ENCODE measurements around the gene MAP2K3. TPM values are rescaled to one million over a fixed set of nuclear protein-coding genes. Genes with fewer than 3 reads are reported as not detected.

MAP2K3 gene
- total and polyA plus RNA-seq, 2 of the 8 experiments (the other 6 are each of a cell fraction or from before 2014, with no cell fraction given): 16.9 to 33.5 TPM

GRCh38 chr17:21282231-21282630 lies 2.3 kb upstream of the MAP2K3 start:
- 79% methylated on average over 5 of the region's 5 CpGs; no CpG with 5 or more reads in 1 of the 2 experiments for WGBS, 2 experiments (ENCODE audit: extremely low coverage in 1 of 2, insufficient coverage in 1 of 2, insufficient read length in 1 of 2, insufficient replicate concordance in 2 of 2, low coverage in 1 of 2, low lambda C conversion rate in 2 of 2, missing lambda C conversion rate in 1 of 2)
- H2AK5ac ChIP-seq (ENCODE audit: low read depth, low read length): no peak overlapping the region
- H4K20me1 ChIP-seq (replicated peaks in 1 of 2; ENCODE audit: control insufficient read depth in 1 of 2, insufficient read depth in 2 of 2, low read length in 2 of 2): no peaks in the 10 kb centered on the region
- H3K27ac ChIP-seq (ENCODE audit: low read depth, low read length): no peak overlapping the region
- peaks cover 8% of the 10 kb centered on the region; the same call in 1 of the 2 replicates for H3K23me2 ChIP-seq (ENCODE audit: low read depth, low read length)
- peaks cover 0 to 22% of the 10 kb centered on the region in 2 experiments; a peak in 2 of 4 replicates for H3K79me2 ChIP-seq (ENCODE audit: control insufficient read depth in 1 of 2, insufficient read depth in 2 of 2, low read length in 2 of 2)
- H3K36me3 ChIP-seq (ENCODE audit: control insufficient read depth in 2 of 4, insufficient read depth in 4 of 4, low read length in 3 of 4): no peaks in the 10 kb centered on the region
- H3K18ac ChIP-seq (ENCODE audit: extremely low read depth, low read length): no peak overlapping the region
- no peak overlapping the region for H2AFZ ChIP-seq (ENCODE audit: low read length)
- ChIA-PET CTCF (ENCODE audit: partially characterized antibody) (interaction anchor here (0.6 kb wide), 1 partner anchor 36 kb away, joined by 3 read pairs; no protein-coding TSS in a partner anchor), POLR2A (ENCODE audit: partially characterized antibody) (no interaction called here)
- H2BK15ac ChIP-seq (ENCODE audit: low read length): no peak overlapping the region
- H3K9ac ChIP-seq (replicated peaks in 1 of 4; ENCODE audit: extremely low read depth in 1 of 4, low read depth in 3 of 4, low read length in 3 of 4): no peak overlapping the region
- H2BK120ac ChIP-seq (replicated peaks; ENCODE audit: low read depth, low read length): no peak overlapping the region
- H3K4me2 ChIP-seq (ENCODE audit: insufficient read depth in 1 of 2, low read depth in 2 of 2, low read length in 2 of 2): no peak overlapping the region
- no peak overlapping the region for H3K56ac ChIP-seq (replicated peaks; ENCODE audit: insufficient read length, low read depth, low read length)
- H3K79me1 ChIP-seq (ENCODE audit: low read depth, low read length): peaks cover 5% of the 10 kb centered on the region
- no peak overlapping the region for H4K5ac ChIP-seq (ENCODE audit: insufficient read length, low read depth, low read length)
- FAIRE-seq (no peak), DNase-seq (ENCODE audit: low read depth in 1 of 2, low spot score in 2 of 2) (no peak)
- TF ChIP-seq SP2 (IDR thresholded peaks at IDR 0.05; ENCODE audit: low read length): no peak
- no peak for TF ChIP-seq ASH2L (IDR thresholded peaks at IDR 0.05; ENCODE audit: low read length)
- TF ChIP-seq SP4 (IDR thresholded peaks at IDR 0.05; ENCODE audit: low read length): no peak
- no peak for TF ChIP-seq HDAC2 (IDR thresholded peaks at IDR 0.05; ENCODE audit: borderline replicate concordance in 1 of 2, low read depth in 2 of 2, low read length in 2 of 2)
- no peak for TF ChIP-seq CBX8 (IDR thresholded peaks at IDR 0.05; ENCODE audit: borderline replicate concordance, low read depth, low read length)
- TF ChIP-seq RFX5 (IDR thresholded peaks at IDR 0.05; ENCODE audit: borderline replicate concordance, low read depth, low read length): no peak
- TF ChIP-seq GABPA (IDR thresholded peaks at IDR 0.05; ENCODE audit: borderline replicate concordance, insufficient read depth, low read length): no peak
- no peak for TF ChIP-seq CREB1 (IDR thresholded peaks at IDR 0.05)
- no peak for TF ChIP-seq CEBPB (IDR thresholded peaks at IDR 0.05; ENCODE audit: low read depth, low read length)
- no peak overlapping the region for H3K4me3 ChIP-seq (ENCODE audit: extremely low read depth in 1 of 4, insufficient read depth in 2 of 4, low read depth in 3 of 4, low read length in 4 of 4)
- no peak overlapping the region for H3K14ac ChIP-seq (ENCODE audit: insufficient read length)
- H3K27me3 ChIP-seq (replicated peaks in 1 of 4; ENCODE audit: control insufficient read depth in 3 of 4, extremely low read depth in 1 of 4, insufficient read depth in 3 of 4, low read length in 3 of 4): peaks cover 9 to 30% (median 18%) of the 10 kb centered on the region in 4 experiments
- no peak overlapping the region for H3K4ac ChIP-seq (replicated peaks; ENCODE audit: insufficient read length, low read depth, low read length)
- no peak overlapping the region for H3K23ac ChIP-seq (ENCODE audit: insufficient read length)
- peaks cover 0 to 19% (median 10%) of the 10 kb centered on the region in 4 experiments; a peak in 6 of 7 replicates for H3K4me1 ChIP-seq (replicated peaks in 1 of 4; ENCODE audit: control insufficient read depth in 3 of 4, insufficient read depth in 4 of 4, low read length in 3 of 4)
- H4K91ac ChIP-seq (replicated peaks; ENCODE audit: insufficient read length, low read length): no peak overlapping the region
- no peak overlapping the region for H2BK12ac ChIP-seq (ENCODE audit: low read depth, low read length)
- no peaks in the 10 kb centered on the region for H3K9me3 ChIP-seq (ENCODE audit: insufficient read depth in 2 of 2, low read depth in 1 of 2, low read length in 1 of 2)
- H2BK20ac ChIP-seq (ENCODE audit: low read length): no peak overlapping the region
- H4K8ac ChIP-seq (ENCODE audit: extremely low read depth, insufficient read depth, low read length): no peak overlapping the region
- H2BK5ac ChIP-seq (ENCODE audit: low read depth, low read length): no peak overlapping the region
